Measurements from ENCODE around the gene ZMYND8.
"Not testable (repeated sequence)": the region's sequence is repeated elsewhere in the genome, so short reads cannot be mapped to it uniquely, and the experiment has no call there.

ZMYND8 gene

GRCh38 chr20:47179267-47179666 is 177.2 kb downstream of the ZMYND8 start:
- no peaks in the 10 kb centered on the region for H3K4me1 ChIP-seq (ENCODE audit: control insufficient read depth, insufficient read depth, low read length)
- H3K4me3 ChIP-seq (ENCODE audit: low read length): no peak overlapping the region
- H3K9ac ChIP-seq (ENCODE audit: low read length): no peak overlapping the region
- DNase-seq (ENCODE audit: low read depth): no peak
- H3K27me3 ChIP-seq (replicated peaks; ENCODE audit: control insufficient read depth, insufficient read depth, low read length): peaks cover 5% of the 10 kb centered on the region
- peaks cover 4% of the 10 kb centered on the region for H3K36me3 ChIP-seq (ENCODE audit: control insufficient read depth, insufficient read depth, low read length, severe bottlenecking)
- no peaks in the 10 kb centered on the region for H3K9me3 ChIP-seq (ENCODE audit: control insufficient read depth, low read length)

- Histone ChIP-seq H3K4me1 (ENCODE audit: control insufficient read depth, insufficient read depth, low read length) (no peaks in the 10 kb centered on the region), H3K36me3 (ENCODE audit: control insufficient read depth, insufficient read depth, low read length, severe bottlenecking) (peaks cover 4% of the 10 kb centered on the region), H3K27me3 (replicated peaks; ENCODE audit: control insufficient read depth, insufficient read depth, low read length) (peaks cover 8% of the 10 kb centered on the region), H3K9me3 (ENCODE audit: control insufficient read depth, low read length) (no peaks in the 10 kb centered on the region), H3K4me3 (ENCODE audit: low read length) (no peak overlapping the region), H3K9ac (ENCODE audit: low read length) (no peak overlapping the region)
- DNase-seq (ENCODE audit: low read depth): no peak
These were observed 177.6 kb downstream of the ZMYND8 start for GRCh38 chr20:47178851-47179250.

GRCh38 chr20:47178277-47178676 is 178.2 kb downstream of the ZMYND8 start:
- Histone ChIP-seq H3K27me3 (replicated peaks; ENCODE audit: control insufficient read depth, insufficient read depth, low read length) (peaks cover 8% of the 10 kb centered on the region), H3K9me3 (ENCODE audit: control insufficient read depth, low read length) (no peaks in the 10 kb centered on the region), H3K4me1 (ENCODE audit: control insufficient read depth, insufficient read depth, low read length) (no peaks in the 10 kb centered on the region), H3K9ac (ENCODE audit: low read length) (no peak overlapping the region), H3K36me3 (ENCODE audit: control insufficient read depth, insufficient read depth, low read length, severe bottlenecking) (peaks cover 4% of the 10 kb centered on the region), H3K4me3 (ENCODE audit: low read length) (no peak overlapping the region)
- DNase-seq (ENCODE audit: low read depth): no peak

- H3K4me1 ChIP-seq (ENCODE audit: control insufficient read depth, insufficient read depth, low read length); H3K9ac ChIP-seq (ENCODE audit: low read length); H3K9me3 ChIP-seq (ENCODE audit: control insufficient read depth, low read length); H3K36me3 ChIP-seq (ENCODE audit: control insufficient read depth, insufficient read depth, low read length, severe bottlenecking); H3K27me3 ChIP-seq (replicated peaks; ENCODE audit: control insufficient read depth, insufficient read depth, low read length); H3K4me3 ChIP-seq (ENCODE audit: low read length); DNase-seq (ENCODE audit: low read depth): not testable (repeated sequence)
These were observed 180.3 kb downstream of the ZMYND8 start for GRCh38 chr20:47176217-47176616.

DNA sequence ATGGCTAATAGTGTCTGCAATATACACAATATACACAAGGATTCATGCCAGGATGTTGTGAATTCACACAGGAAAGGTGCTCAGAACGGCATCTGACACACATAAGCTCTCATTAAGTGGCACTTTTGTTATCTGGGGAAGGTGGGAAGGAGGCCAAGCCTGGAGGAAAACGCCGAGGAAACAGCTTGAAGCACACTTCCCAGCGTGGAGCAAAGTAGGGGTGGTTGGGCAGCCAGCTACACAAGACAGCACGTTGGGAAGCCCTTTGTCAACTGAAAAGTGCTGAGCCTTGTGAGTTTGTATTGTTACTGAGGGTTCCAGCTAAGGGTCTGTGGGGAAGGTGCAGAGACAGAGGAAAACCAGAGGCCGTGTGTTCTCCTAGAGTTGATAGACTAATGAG is 181.0 kb downstream of the ZMYND8 start:
- no peak overlapping the region for H3K9ac ChIP-seq (ENCODE audit: low read length)
- peaks cover 8% of the 10 kb centered on the region for H3K27me3 ChIP-seq (replicated peaks; ENCODE audit: control insufficient read depth, insufficient read depth, low read length)
- peaks cover 6% of the 10 kb centered on the region for H3K36me3 ChIP-seq (ENCODE audit: control insufficient read depth, insufficient read depth, low read length, severe bottlenecking)
- peaks cover 12% of the 10 kb centered on the region for H3K4me1 ChIP-seq (ENCODE audit: control insufficient read depth, insufficient read depth, low read length)
- no peaks in the 10 kb centered on the region for H3K9me3 ChIP-seq (ENCODE audit: control insufficient read depth, low read length)
- H3K4me3 ChIP-seq (ENCODE audit: low read length): no peak overlapping the region
- no peak for DNase-seq (ENCODE audit: low read depth)

DNA sequence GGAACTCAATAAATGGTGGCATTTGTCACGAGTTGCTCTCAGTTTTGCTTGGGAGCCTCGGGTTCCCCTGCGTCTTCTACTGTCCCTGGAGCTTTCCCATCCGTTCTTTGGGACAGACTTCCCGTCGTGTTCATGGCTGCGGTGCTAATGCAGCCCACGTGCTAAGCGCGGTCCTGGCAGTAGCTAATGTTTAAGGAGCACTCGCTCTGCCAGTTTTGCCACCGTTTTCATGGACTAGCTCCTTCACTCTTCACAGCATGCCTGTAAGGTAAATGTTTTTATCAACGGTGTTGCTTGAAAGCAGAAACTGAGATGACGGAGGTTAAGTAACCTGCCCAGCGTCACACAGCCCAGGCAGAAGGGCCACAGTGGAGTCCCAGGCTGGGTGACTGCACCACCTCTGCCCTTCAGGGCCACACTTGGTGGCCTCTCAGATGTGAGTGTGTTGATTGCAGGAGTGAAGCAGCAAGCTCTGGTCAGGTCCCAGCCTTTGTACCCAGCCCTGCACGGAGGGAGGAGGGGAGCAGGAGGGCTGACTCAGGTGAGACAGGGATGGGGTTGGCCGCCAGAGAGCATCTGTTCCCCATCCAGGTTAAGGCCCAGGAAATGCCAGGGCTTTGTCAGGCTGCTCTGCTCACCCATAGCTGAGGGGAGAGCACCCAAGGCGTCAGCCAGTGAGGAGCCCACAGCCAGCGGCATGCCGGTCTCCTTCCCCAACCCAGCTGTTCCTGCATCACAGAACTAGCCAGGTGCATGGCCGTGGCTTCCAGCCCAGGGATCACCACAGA is 181.8 kb downstream of the ZMYND8 start:
- Histone ChIP-seq H3K9me3 (ENCODE audit: control insufficient read depth, low read length) (no peaks in the 10 kb centered on the region), H3K4me1 (ENCODE audit: control insufficient read depth, insufficient read depth, low read length) (peaks cover 12% of the 10 kb centered on the region), H3K9ac (ENCODE audit: low read length) (no peak overlapping the region), H3K36me3 (ENCODE audit: control insufficient read depth, insufficient read depth, low read length, severe bottlenecking) (peaks cover 5% of the 10 kb centered on the region), H3K4me3 (ENCODE audit: low read length) (no peak overlapping the region), H3K27me3 (replicated peaks; ENCODE audit: control insufficient read depth, insufficient read depth, low read length) (peaks cover 8% of the 10 kb centered on the region)
- DNase-seq (ENCODE audit: low read depth): no peak

- Histone ChIP-seq H3K27me3 (replicated peaks; ENCODE audit: control insufficient read depth, insufficient read depth, low read length) (peaks cover 8% of the 10 kb centered on the region), H3K36me3 (ENCODE audit: control insufficient read depth, insufficient read depth, low read length, severe bottlenecking) (peaks cover 5% of the 10 kb centered on the region), H3K9ac (ENCODE audit: low read length) (no peak overlapping the region), H3K4me1 (ENCODE audit: control insufficient read depth, insufficient read depth, low read length) (peaks cover 12% of the 10 kb centered on the region), H3K9me3 (ENCODE audit: control insufficient read depth, low read length) (no peaks in the 10 kb centered on the region), H3K4me3 (ENCODE audit: low read length) (no peak overlapping the region)
- no peak for DNase-seq (ENCODE audit: low read depth)
These were observed 182.8 kb downstream of the ZMYND8 start for GRCh38 chr20:47173596-47174216.

GRCh38 chr20:47172579-47172978 is 183.9 kb downstream of the ZMYND8 start:
- Histone ChIP-seq H3K36me3 (ENCODE audit: control insufficient read depth, insufficient read depth, low read length, severe bottlenecking) (peaks cover 5% of the 10 kb centered on the region), H3K4me1 (ENCODE audit: control insufficient read depth, insufficient read depth, low read length) (peaks cover 12% of the 10 kb centered on the region), H3K9ac (ENCODE audit: low read length) (no peak overlapping the region), H3K4me3 (ENCODE audit: low read length) (no peak overlapping the region), H3K27me3 (replicated peaks; ENCODE audit: control insufficient read depth, insufficient read depth, low read length) (peaks cover 8% of the 10 kb centered on the region), H3K9me3 (ENCODE audit: control insufficient read depth, low read length) (no peaks in the 10 kb centered on the region)
- no peak for DNase-seq (ENCODE audit: low read depth)

- Histone ChIP-seq H3K4me3 (ENCODE audit: low read length) (no peak overlapping the region), H3K4me1 (ENCODE audit: control insufficient read depth, insufficient read depth, low read length) (peaks cover 12% of the 10 kb centered on the region), H3K36me3 (ENCODE audit: control insufficient read depth, insufficient read depth, low read length, severe bottlenecking) (peaks cover 5% of the 10 kb centered on the region), H3K9me3 (ENCODE audit: control insufficient read depth, low read length) (no peaks in the 10 kb centered on the region), H3K9ac (ENCODE audit: low read length) (no peak overlapping the region), H3K27me3 (replicated peaks; ENCODE audit: control insufficient read depth, insufficient read depth, low read length) (no peaks in the 10 kb centered on the region)
- DNase-seq (ENCODE audit: low read depth): no peak
These were observed 188.7 kb downstream of the ZMYND8 start for GRCh38 chr20:47167846-47168245.

GRCh38 chr20:47165376-47165865 is 191.1 kb downstream of the ZMYND8 start:
- Histone ChIP-seq H3K9ac (ENCODE audit: low read length) (no peak overlapping the region), H3K9me3 (ENCODE audit: control insufficient read depth, low read length) (no peaks in the 10 kb centered on the region), H3K36me3 (ENCODE audit: control insufficient read depth, insufficient read depth, low read length, severe bottlenecking) (no peaks in the 10 kb centered on the region), H3K27me3 (replicated peaks; ENCODE audit: control insufficient read depth, insufficient read depth, low read length) (no peaks in the 10 kb centered on the region), H3K4me1 (ENCODE audit: control insufficient read depth, insufficient read depth, low read length) (no peaks in the 10 kb centered on the region), H3K4me3 (ENCODE audit: low read length) (no peak overlapping the region)
- no peak for DNase-seq (ENCODE audit: low read depth)

- Histone ChIP-seq H3K9me3 (ENCODE audit: control insufficient read depth, low read length) (no peaks in the 10 kb centered on the region), H3K27me3 (replicated peaks; ENCODE audit: control insufficient read depth, insufficient read depth, low read length) (no peaks in the 10 kb centered on the region), H3K9ac (ENCODE audit: low read length) (no peak overlapping the region), H3K4me1 (ENCODE audit: control insufficient read depth, insufficient read depth, low read length) (no peaks in the 10 kb centered on the region), H3K4me3 (ENCODE audit: low read length) (no peak overlapping the region), H3K36me3 (ENCODE audit: control insufficient read depth, insufficient read depth, low read length, severe bottlenecking) (no peaks in the 10 kb centered on the region)
- DNase-seq (ENCODE audit: low read depth): no peak
These were observed 192.4 kb downstream of the ZMYND8 start for GRCh38 chr20:47164140-47164539.
